GM21423 (cell line): ENCODE measurements around the gene TMEM89.
A peak's percentile ranks its signal among the peaks of the same experiment; 100 is the strongest.

Experiments used
- ATAC-seq: cut with Tn5 transposase; IDR thresholded peaks from one replicate; pipeline ENCODE4 v1.9.1; 2021; ENCODE audit warnings: mild to moderate bottlenecking, moderate library complexity; ENCODE audit not compliant: unreplicated experiment

TMEM89 gene, protein sequence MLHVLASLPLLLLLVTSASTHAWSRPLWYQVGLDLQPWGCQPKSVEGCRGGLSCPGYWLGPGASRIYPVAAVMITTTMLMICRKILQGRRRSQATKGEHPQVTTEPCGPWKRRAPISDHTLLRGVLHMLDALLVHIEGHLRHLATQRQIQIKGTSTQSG

DNA sequence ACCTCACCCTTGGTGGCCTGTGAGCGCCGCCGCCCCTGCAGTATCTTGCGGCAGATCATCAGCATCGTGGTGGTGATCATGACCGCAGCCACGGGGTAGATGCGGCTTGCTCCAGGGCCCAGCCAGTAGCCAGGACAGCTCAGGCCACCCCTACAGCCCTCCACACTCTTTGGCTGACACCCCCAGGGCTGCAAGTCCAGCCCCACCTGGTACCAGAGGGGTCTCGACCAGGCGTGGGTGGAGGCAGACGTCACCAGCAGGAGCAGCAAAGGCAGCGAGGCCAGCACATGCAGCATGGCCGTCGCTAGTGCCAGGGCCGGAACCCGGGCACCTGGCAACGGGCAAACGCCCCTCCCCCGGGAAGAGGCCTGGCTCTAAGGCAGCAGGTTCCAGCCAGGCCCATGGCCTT, at the start of gene TMEM89:
TMEM89 (minus strand) TSS at position 309 of the 409 bp plus-strand sequence; CDS start at position 296, 13 bp downstream.
- ATAC-seq, result no peak

DNA sequence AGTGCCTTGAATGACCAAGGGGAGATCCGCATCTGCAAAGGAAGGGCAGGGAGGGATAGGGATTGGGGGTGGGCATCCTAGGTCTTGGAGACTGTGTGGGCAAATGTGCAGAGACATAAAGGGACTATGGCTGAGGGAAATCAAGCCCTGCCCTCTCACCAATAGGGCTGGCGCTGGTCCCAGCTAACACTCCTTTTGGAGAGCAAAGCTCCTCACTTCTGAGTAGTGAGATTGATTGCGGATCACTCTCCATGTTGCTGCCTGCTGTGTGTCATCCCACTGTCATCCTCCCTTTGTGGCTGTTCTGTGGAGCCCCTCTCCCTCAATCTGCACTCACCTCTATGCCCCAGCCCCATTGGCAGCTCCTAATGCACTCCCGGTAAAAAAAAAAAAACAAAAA, 43.4 kb upstream of the TMEM89 start:
- no peak for ATAC-seq

DNA sequence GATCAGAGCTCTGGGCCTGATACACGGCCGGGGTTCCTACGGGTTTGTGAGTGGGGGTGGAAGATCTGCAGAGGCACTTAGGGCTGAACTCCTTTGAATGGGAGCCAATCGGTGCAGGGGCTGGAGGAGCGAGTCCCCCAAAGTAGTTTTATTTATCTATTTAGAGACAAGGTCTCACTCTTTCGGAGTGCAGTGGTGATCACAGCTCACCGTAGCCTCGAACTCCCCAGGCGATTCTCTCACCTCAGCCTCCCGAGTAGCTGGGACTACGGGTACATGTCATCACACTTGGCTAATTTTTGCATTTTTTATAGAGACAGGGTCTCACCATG, 42.7 kb upstream of the TMEM89 start:
- no peak for ATAC-seq

DNA sequence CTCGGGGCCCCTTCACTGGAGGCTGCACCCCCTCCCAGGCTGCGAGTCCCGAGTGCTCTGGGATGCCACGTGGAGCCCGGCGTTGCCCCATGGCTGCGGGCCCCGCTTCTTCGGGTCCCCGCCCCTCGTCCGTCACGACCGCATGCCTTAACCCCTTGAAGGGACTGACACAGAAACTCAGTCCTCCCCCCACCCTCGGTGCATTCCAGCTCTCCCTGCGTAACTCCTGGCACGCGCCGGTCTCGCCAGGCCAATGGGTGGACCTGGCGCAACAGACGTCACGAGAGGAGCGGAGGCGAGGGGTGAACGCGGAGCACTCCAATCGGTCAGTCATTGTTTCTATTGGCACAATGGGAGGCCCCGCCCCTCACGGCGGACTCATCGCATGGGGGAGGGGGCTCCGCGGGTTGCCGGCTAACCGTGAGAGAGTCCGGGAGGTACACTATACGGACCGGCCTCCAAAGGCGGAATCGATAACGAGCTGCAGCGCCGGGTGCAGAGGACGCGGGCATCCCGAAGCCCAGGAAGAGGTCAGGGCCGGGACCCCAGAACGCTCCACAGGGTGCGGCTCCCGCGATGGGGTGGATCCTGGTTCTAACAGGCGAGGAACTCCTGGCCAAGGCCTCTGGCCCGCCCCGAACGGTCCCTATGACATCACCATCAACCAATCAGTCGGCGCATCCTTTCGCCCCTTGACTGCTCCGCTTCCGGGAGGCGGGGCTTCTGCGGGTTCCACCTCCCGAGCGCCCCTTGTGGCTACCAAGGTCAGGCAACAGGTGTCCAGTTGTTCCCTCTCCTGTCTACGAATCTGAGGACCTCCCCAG, 42.1 kb upstream of the TMEM89 start:
- peak; percentile 73 for ATAC-seq

DNA sequence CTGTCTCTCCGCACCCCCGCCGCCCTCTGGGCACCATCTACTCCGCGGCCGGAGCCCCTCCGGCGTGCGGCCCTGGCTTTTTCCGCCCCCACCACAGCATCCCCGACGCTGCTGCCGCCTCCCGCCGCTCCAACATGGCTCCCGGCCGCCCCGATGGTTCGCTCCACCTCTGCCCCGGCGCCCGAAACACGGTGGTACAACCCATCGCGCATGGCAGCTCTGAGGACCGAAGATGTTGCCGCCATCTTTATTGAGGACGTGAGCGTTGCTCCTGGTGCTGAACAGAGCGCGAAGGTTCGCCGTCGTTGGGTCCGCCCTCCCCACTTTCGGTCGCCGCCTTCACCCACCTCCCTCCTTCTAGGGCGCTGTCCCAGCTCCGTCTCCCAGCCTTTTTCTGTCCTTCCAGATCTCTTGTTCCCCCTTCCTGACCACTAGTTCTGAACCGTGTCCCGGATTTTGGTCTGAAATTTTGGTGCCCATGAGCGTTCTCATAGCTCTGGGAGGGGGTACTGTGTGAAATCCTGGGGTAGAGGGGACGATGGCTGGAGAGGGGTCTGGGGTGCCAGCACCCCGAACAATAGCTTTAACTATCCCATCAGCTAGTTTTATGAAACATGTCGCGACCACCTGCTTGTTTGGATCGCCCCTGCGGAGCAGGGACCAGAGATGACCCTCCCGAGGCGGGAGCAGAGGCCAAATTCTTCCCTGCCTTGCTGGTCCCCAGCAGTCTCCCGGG, 41.4 kb upstream of the TMEM89 start, which contains the start of gene CELSR3:
CELSR3 (minus strand) TSS at position 134 of the 736 bp plus-strand sequence. CDS start 252 bp downstream, outside the sequence.
- no peak for ATAC-seq

DNA sequence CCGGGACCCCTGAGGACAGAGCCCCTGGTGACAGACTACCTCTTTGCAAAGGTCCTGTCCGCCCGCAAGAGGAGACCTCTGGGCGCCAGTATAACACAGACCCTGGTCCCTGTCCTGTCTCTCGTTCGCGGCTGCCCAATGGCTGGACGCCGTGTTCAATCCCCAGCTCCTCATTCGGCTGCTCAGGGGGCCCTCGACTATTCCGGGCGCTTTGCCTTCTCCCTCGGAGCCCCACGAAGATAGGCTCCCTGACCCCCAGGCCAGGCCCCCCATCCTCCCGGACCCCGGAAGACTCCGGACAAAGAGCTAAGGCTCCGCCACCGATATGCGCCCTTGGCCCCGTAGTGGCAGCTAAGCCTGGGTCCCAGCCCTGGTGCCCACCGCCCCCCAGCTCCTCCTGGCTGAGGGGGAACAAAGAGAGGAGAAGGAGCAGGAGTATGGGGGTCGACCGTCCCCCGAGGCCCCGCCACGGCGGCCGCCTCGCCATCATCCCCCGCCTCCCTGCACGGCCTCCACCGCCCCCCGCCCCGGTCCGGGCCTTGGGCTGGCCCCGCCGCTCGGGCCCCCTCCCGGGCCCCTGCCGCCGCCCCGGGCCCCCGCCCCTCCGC, 40.7 kb upstream of the TMEM89 start:
- ATAC-seq, result no peak

DNA sequence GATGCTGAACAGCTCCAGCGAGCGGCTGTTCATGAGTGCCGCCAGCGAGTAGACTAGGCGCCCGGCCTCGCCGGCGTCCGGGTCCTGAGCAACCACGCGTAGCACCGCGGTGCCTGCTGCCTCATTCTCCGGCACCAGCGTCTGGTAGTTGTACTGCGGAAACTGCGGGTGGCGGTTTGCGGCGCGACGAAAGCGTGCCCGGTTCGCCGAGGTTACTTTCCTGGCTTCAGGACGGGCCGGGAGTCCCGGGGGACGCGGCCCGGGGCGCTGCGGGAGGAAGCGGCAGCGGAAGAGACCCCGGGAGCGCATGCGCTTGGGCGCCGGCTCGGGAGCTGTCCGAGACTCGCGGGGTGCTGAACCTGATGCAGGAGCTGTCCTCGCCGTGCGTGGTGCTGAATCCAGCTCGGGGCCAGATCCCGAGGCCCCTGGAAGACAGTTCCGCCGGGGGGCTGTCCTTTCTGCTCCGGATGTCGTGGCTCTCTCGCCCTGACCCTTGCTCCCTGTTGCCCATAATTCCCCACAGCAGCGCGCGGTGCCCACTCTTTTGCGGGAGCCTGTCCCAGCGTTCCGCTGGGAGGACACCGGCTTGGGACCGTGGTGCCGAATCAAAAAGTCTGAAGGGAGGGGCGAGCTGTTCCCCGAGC, 40.1 kb upstream of the TMEM89 start:
- peak; percentile 30 for ATAC-seq

DNA sequence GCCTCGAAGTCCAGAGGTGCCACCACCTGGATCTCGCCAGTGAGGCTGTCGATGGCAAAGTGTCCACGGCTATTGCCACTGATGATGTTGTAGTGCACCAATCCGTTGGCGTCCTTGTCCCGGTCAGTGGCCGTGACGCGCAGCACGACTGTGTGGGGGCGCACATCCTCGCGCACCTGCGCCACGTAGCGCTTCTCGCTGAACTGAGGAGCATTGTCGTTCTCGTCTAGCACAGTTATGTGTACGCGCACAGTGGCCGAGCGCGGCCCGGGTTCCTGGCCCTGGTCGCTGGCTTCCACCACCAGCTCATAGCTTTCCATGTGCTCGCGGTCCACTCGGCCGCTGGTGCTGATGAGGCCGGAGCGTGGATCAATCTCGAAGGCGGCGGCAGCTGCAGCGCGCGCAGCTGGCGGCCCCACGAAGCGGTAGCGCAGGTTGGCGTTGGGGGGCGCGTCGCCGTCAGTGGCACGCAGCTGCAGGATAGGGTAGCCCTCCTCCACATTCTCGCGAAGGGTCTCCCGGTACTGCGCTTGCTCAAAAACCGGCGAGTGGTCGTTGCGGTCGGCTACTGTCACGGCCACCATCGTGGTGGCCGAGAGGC, 39.3 kb upstream of the TMEM89 start:
- ATAC-seq, result no peak

DNA sequence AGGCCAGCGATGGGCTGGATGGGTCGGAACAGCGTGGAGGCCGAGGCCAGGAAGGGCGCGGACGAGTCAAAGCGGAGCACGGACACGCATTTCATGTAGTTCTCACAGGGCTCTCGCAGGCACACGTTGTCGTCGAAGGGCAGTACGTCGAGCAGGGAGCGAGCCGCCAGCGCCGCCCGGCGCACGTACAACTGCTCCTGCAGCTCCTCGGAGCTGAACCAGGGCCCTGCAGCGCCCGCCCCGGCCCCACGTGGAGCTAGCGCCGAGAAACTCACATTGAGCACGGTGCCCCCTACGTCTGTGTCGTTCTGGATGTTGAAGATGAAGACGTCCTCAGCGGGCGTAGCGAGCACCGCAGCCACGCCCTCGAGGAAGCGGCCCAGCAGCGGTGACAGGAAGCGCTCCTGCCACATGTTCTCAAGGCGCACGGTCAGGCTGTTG, 35.3 kb upstream of the TMEM89 start:
- ATAC-seq, result no peak

DNA sequence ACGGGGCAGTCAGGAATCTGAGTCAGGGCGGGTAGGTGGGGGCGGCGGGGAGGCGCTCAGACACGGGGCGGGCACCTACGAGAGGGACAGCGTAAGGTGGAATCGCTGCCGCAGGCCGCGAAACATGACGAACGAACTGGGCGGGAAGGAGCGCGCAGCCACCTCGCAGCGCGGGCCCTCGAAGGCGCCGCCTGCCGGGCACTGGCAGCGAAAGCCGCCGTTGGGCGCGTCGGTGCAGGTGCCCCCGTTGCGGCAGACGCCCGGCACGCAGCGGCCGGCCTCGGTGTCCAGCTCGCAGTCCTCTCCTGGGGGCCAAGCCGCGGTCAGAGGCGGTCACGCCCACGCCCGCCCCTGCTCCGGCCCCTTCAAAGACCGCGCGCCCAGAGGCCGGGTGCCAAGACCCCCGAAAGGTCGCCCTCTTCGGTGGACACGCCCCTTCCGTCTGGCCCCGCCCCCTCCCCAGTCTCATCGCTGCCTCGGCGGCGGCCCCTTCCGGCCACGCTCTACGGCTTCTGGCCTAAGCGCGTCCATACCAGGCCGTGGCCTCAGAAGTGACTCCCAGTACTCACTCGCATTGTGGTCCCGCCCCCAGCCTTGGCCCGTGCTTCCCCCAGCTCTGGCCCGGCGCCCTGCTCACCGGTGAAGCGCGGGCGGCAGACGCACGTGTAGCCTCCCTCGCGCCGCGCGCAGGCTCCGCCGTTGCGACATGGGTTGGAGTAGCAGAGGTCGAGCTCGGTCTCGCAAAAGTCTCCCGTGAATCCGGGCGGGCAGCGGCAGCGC, 34.7 kb upstream of the TMEM89 start:
- ATAC-seq, result peak; percentile 62

DNA sequence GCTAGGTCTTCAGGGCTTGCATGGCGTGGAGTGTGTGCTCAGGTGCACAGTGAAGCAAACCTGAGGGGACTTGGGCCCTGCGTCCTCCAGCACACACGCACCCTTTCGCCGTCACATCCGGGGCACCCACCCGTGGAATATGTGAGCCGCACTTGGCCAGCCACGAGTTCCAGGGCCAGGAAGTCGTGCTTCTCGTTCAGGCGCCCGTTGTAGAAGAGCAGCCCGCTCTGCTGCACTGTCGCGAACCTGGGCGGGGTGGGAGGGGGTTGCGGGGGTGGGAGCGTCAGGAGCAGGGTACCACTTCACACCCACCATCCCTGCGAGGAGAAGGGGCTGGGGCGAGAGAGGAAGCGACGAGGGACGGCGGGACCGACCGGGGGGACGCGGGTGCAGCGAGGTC, 34.0 kb upstream of the TMEM89 start:
- ATAC-seq, result peak; percentile 3

DNA sequence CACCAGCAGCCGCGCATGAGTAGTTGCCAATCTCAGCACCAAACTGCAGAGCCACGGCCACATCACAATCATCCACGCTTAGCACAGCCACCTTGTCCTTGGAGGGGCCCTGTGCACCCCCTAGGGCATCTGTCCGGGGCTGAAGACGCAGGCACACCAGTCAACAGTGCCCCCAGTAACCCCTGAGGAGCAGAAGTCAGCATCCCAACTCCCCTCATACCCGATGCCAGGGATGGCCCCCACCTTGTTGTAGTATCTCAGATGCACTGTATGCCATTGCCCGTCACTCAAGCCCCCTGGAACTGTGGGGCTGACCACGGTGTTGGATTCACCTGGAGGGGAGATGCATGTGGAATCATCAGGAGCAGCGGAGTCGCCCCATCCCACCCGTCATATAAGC, 33.5 kb upstream of the TMEM89 start:
- no peak for ATAC-seq

DNA sequence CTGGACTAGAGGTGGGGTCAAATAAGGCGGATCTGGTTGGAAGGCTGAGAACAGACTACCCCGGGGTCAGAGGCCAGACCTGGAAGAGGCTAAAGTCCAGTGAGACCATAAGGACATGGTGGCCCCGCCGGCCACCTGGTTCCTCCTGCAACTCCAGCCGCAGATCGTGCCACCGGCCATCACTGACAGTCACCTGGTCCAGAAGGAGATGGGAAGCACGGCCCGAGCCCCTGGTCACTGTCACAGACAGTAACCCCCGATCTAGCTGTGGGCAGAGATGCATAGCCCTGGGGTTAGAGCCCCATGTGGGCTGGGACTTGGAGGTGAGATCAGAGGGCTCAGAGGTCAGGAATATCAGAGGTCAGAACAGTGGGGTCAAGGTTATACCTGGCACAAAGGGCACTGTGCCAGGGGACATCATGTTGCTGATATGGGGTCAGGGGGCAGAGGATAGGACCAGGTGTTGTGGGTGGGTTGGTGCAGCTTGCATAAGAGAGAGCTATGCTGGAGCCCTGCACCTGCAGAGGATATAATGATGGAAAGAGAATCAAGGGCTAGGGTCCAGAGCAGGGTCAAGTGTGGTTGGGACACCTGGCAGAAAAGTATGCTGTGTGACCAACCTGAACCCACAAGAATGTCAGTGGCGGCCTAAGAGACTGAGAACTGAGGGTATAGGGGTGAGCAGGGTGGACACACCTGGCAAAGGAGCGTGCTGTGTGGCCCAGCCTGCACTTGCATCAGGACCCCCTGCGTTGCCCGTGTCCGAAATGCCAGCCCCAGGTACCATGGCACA, 31.6 kb upstream of the TMEM89 start:
- ATAC-seq, result no peak

DNA sequence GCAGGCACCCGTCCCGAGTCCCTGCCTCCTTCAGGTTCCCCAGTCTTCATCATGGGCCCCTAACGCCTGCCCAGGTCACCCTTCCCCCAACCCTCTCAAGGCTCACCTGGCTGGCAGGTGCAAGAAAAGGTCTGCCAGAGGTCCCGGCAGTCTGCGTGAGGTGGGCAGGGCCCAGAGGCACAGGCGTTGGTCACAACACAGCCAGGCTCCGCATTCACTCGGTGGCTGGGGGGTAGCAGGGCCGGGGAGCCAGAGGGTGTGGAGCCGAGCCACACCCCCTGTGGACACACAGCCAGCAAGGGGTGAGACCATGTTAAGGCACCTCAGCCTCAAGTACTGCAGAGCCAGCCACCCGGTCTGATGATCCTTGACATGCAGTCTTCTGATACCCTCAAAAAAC, 30.2 kb upstream of the TMEM89 start:
- no peak for ATAC-seq

DNA sequence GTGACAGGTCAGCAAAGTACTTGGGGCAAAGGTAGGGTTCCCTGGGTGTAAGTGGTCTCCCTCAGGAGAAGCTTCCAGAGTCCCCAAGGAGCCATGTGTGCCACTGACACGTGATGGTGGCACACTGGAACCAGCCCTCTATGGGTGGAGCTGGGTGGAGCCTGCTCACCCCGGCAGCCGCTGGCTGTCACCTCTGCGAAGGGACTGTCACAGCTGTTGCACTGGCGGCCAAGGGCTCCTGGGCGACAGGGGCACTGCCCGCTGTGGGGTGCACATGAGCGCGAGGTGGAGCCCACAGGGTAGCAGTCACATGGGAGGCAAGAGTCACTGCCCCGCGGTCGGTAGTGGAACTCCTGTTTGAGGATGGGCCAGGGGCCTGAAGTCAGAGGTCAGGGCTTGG, 29.2 kb upstream of the TMEM89 start:
- ATAC-seq, result no peak

DNA sequence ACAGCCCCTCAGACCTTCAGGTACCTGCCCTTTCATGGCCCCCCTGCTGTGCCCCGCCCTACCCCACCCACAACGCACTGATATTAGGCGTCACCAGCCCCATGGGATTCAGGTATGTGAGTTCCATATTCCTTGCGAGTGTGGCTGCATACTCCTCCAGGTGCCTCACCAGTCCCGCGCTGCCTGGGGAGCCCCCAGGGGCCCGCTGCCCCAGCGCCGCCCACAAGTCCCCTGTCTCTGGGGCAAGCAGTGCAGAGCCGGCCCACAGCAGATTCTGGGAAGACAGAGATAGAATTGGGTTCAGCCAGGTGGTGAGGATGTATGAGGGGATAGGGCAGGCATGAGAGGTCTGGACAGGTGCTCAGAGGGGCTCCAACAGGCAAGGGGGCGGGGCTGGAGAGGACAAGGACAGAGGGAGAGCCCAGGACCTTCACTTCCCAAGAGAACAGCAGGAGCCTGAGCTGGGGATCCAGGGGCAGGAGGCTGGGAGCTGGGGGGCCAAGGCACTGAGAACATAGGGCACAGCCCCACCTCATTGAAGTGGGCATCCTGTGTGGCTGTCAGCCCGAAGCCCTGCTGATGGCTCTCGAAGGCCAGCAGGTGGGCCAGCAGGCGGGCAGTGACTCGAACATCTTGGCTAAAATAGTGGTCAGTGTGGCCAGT, 26.8 kb upstream of the TMEM89 start:
- ATAC-seq, result no peak

DNA sequence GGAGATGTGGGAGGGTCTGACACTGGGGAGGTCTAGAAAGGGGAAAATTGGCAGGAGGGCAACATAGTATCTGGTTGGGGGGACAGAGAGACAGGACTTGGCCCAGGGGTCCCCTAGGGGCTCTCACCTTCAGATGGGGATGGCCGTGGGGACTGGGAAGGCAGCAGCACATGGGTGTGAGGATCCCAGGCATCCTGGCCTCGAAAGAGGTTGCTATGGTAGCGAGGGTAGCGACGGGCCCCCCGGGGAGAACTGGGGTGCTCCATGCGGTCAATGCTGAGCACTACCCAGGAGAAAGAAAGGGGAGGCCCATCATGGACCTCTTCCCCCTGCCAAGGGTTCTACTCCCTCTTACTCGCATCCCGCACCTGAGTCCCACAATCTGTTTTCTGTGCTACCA, 26.1 kb upstream of the TMEM89 start:
- ATAC-seq, result no peak
